HEK293T (cell line): ENCODE results near the gene TMEM181.

ENCODE experiments used
- ARNT ChIP-seq: fragments of 450-650 bp; IDR thresholded peaks from 2 replicates; pipeline ENCODE4 v1.6.1; 2017; ENCODE audit warnings: mild to moderate bottlenecking
- BHLHE40 ChIP-seq: fragments of 450-650 bp; IDR thresholded peaks from 2 replicates; pipeline ENCODE4 v1.6.1; 2016; ENCODE audit warnings: mild to moderate bottlenecking, moderate library complexity, borderline replicate concordance
- CTBP1 ChIP-seq: fragments of 450-650 bp; IDR thresholded peaks from 2 replicates; pipeline ENCODE4 v1.6.1; 2016; ENCODE audit warnings: borderline replicate concordance
- FOXA1 ChIP-seq: fragments of 450-650 bp; IDR thresholded peaks from 2 replicates; pipeline ENCODE4 v1.6.1; 2016; ENCODE audit warnings: mild to moderate bottlenecking
- FOXK2 ChIP-seq: fragments of 450-650 bp; IDR thresholded peaks from 2 replicates; pipeline ENCODE4 v1.6.1; 2016; ENCODE audit warnings: mild to moderate bottlenecking
- FOXM1 ChIP-seq: fragments of 450-650 bp; IDR thresholded peaks from 2 replicates; pipeline ENCODE4 v1.6.1; 2017; ENCODE audit warnings: mild to moderate bottlenecking, borderline replicate concordance
- HDGF ChIP-seq: fragments of 450-650 bp; IDR thresholded peaks from 2 replicates; pipeline ENCODE4 v1.6.1; 2017; ENCODE audit warnings: antibody characterized with exemption, borderline replicate concordance
- L3MBTL2 ChIP-seq: fragments of 450-650 bp; conservative IDR thresholded peaks from 2 replicates; pipeline ENCODE4 v1.6.1; 2016; ENCODE audit warnings: mild to moderate bottlenecking
- SP1 ChIP-seq: fragments of 450-650 bp; IDR thresholded peaks from 2 replicates; pipeline ENCODE4 v1.6.1; 2017
- ZNF384 ChIP-seq: fragments of 450-650 bp; IDR thresholded peaks from 2 replicates; pipeline ENCODE4 v1.6.1; 2016
- TF ChIP-seq, protein P1 (sequence below): fragments of 450-650 bp; IDR thresholded peaks from 2 replicates; pipeline ENCODE4 v1.6.1; 2016

DNA sequence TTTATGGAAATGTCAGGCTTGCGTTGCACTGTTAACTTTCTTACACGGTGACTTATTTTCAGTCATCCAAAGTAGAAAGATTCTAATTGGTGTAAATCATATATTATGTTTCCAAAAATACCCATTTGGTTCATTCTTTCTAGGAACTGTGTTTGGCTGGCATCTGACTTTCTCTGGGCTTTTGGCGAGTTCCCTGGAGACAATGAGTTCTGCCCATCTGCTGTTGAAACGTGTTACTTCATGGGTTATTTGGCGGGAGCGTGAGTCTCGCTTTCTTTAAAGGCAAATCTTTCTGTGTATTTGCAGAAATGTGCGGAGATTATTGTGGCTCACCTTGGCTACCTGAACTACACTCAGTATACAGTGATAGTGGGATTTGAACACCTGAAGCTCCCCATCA, 29.5 kb downstream of the TMEM181 start:
- TF ChIP-seq FOXM1 = no peak
- TF ChIP-seq ZNF384 = no peak
- TF ChIP-seq, protein P1, sequence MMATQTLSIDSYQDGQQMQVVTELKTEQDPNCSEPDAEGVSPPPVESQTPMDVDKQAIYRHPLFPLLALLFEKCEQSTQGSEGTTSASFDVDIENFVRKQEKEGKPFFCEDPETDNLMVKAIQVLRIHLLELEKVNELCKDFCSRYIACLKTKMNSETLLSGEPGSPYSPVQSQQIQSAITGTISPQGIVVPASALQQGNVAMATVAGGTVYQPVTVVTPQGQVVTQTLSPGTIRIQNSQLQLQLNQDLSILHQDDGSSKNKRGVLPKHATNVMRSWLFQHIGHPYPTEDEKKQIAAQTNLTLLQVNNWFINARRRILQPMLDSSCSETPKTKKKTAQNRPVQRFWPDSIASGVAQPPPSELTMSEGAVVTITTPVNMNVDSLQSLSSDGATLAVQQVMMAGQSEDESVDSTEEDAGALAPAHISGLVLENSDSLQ = no peak
- no peak for TF ChIP-seq CTBP1
- no peak for TF ChIP-seq BHLHE40
- TF ChIP-seq SP1 = no peak
- TF ChIP-seq HDGF = no peak
- TF ChIP-seq L3MBTL2 = no peak
- no peak for TF ChIP-seq ARNT
- no peak for TF ChIP-seq FOXA1
- no peak for TF ChIP-seq FOXK2
